Panc1 (cell line): ENCODE measurements around the gene NKAIN2. TPM values are rescaled to one million over a fixed set of nuclear protein-coding genes. Genes with fewer than 3 reads are reported as not detected.

ENCODE experiments used
- ATAC-seq: fragments of 200-7000 bp; cut with Tn5 transposase; 2 replicates; pipeline ENCODE4 v1.9.1; 2020; ENCODE audit warnings: mild to moderate bottlenecking, moderate library complexity
- BruUV-seq: library from RNA; stranded (reverse); fragments of 400-500 nt; replicated peaks from 2 replicates; lab custom pipeline; 2021; lab: Mats Ljungman, UMichigan
- CTCF ChIA-PET: fragments of 300-600 bp; sonication (Branson Sonifier 250); formaldehyde crosslinking; loops from one replicate; lab custom pipeline; 2022; ENCODE audit warnings: antibody characterized with exemption; lab: Charles Lee
- POLR2A ChIA-PET: fragments of 300-600 bp; sonication (Branson Sonifier 250); formaldehyde crosslinking; loops from one replicate; lab custom pipeline; 2022; ENCODE audit warnings: antibody characterized with exemption; lab: Charles Lee
- DNase-seq: peaks from one replicate; pipeline ENCODE4 v3.0.0-alpha.2; 2010; ENCODE audit warnings: low read depth, low spot score
- H3K27ac ChIP-seq: 2 replicates; pipeline ENCODE4 v1.5.1; 2011; ENCODE audit warnings: mild to moderate bottlenecking, low read length, inconsistent platforms
- H3K27me3 ChIP-seq: fragments of 200-500 bp; sonication (Bioruptor generic); 2 replicates; pipeline ENCODE4 v1.6.0; 2014; ENCODE audit warnings: low read length, inconsistent platforms; ENCODE audit not compliant: control insufficient read depth, insufficient read depth
- H3K36me3 ChIP-seq: fragments of 200-500 bp; sonication (Bioruptor generic); 2 replicates; pipeline ENCODE4 v1.5.1; 2014; ENCODE audit warnings: inconsistent platforms, mild to moderate bottlenecking, low read length, moderate library complexity; ENCODE audit not compliant: control insufficient read depth, insufficient read depth
- H3K4me1 ChIP-seq: 2 replicates; pipeline ENCODE4 v1.5.1; 2011; ENCODE audit warnings: inconsistent platforms, mild to moderate bottlenecking, low read length, moderate library complexity; ENCODE audit not compliant: control insufficient read depth, insufficient read depth
- H3K4me3 ChIP-seq, 2 experiments: 2 replicates each; pipeline ENCODE4 v1.5.1; 2011 to 2012; ENCODE audit warnings: low read depth in 2 of 2, low read length in 2 of 2, mild to moderate bottlenecking in 2 of 2, inconsistent platforms in 1 of 2, moderate library complexity in 1 of 2
- H3K9me3 ChIP-seq: fragments of 200-500 bp; sonication (Bioruptor generic); 2 replicates; pipeline ENCODE4 v1.5.1; 2014; ENCODE audit warnings: low read depth, mild to moderate bottlenecking, inconsistent platforms, low read length, moderate library complexity; ENCODE audit not compliant: control insufficient read depth, insufficient read depth
- CTCF ChIP-seq: fragments of 450-650 bp; IDR thresholded peaks from 2 replicates; pipeline ENCODE4 v1.5.1; 2017; ENCODE audit warnings: mild to moderate bottlenecking
- POLR2AphosphoS5 ChIP-seq: IDR thresholded peaks from 2 replicates; pipeline ENCODE4 v1.6.1; 2012; ENCODE audit warnings: mild to moderate bottlenecking, low read depth, low read length, moderate library complexity
- REST ChIP-seq, 2 experiments: IDR thresholded peaks; 2 replicates each; pipeline ENCODE4 v1.6.1; 2011 to 2012; ENCODE audit warnings: low read depth in 2 of 2, control low read depth in 1 of 2, low read length in 1 of 2, mild to moderate bottlenecking in 1 of 2, moderate library complexity in 1 of 2; ENCODE audit not compliant: insufficient read depth in 1 of 2
- SIN3A ChIP-seq: IDR thresholded peaks from 2 replicates; pipeline ENCODE4 v1.6.1; 2012; ENCODE audit warnings: low read depth, mild to moderate bottlenecking, low read length, moderate library complexity, borderline replicate concordance; ENCODE audit not compliant: insufficient read depth
- TCF7L2 ChIP-seq: IDR thresholded peaks from 2 replicates; pipeline ENCODE4 v1.6.1; 2011; ENCODE audit warnings: mild to moderate bottlenecking, low read depth, low read length, inconsistent platforms
- in situ Hi-C: cut with HindIII; loops from 2 replicates; pipeline ENCODE4 v1.10.0; 2016; ENCODE audit warnings: low sequenced_read_pairs, low pct_unique_long_range_greater_than_20kb
- intact Hi-C: fragments of 100-400 bp; cut with micrococcal nuclease; formaldehyde crosslinking; loops from one replicate; pipeline ENCODE4 v1.10.0; 2022; ENCODE audit not compliant: unreplicated experiment
- total RNA-seq: library from RNA; stranded (reverse); gene quantifications from one replicate; pipeline ENCODE4 v1.2.1, GENCODE V29; 2021; ENCODE audit not compliant: unreplicated experiment

The NKAIN2 gene
- total RNA-seq, 1 experiment from 2014 or later, result 2.6 TPM

GRCh38 chr6:124297507-124297906, 493.8 kb downstream of the NKAIN2 start:
- Histone ChIP-seq H3K4me1 (no peaks in the 10 kb centered on the region), H3K4me3 (peak overlapping the region in 1 of 2 experiments; percentile 33; a peak in 2 of 4 replicates), H3K9me3 (peaks cover 6% of the 10 kb centered on the region; the same call in 1 of the 2 replicates), H3K36me3 (no peaks in the 10 kb centered on the region; the same call in 1 of the 2 replicates), H3K27ac (peak overlapping the region; percentile 3; the same call in 1 of the 2 replicates), H3K27me3 (no peaks in the 10 kb centered on the region)
- no peak for DNase-seq
- ChIA-PET CTCF (no interaction called here), POLR2A (no interaction called here)
- in situ Hi-C loops (no loop called here), intact Hi-C loops (no loop called here)
- ATAC-seq, result no peak
- TF ChIP-seq POLR2AphosphoS5 (no peak), TCF7L2 (no peak), CTCF (no peak), REST (IDR thresholded peaks at IDR 0.05; ENCODE audit: insufficient read depth in 1 of 2, low read depth in 2 of 2, low read length in 1 of 2) (no peak), SIN3A (no peak)
- BruUV-seq, result no TSS peak

- no peak overlapping the region for H3K4me3 ChIP-seq
- intact Hi-C loops (no loop called here), in situ Hi-C loops (no loop called here)
Observed at GRCh38 chr6:124298730-124299129, 495.1 kb downstream of the NKAIN2 start.

More at GRCh38 chr6:124298730-124299129, 495.1 kb downstream of the NKAIN2 start:
- no peak for DNase-seq
- H3K27ac ChIP-seq, result peak overlapping the region; percentile 55; the same call in 1 of the 2 replicates
- peaks cover 6% of the 10 kb centered on the region; the same call in 1 of the 2 replicates for H3K9me3 ChIP-seq
- BruUV-seq, result no TSS peak
- no peak for ATAC-seq
- CTCF ChIA-PET, result no interaction called here
- TF ChIP-seq REST (IDR thresholded peaks at IDR 0.05; ENCODE audit: insufficient read depth in 1 of 2, low read depth in 2 of 2, low read length in 1 of 2), result no peak
- no peak for TF ChIP-seq CTCF
- no peak for TF ChIP-seq SIN3A
- no peak for TF ChIP-seq TCF7L2
- no peak for TF ChIP-seq POLR2AphosphoS5
- no peaks in the 10 kb centered on the region for H3K4me1 ChIP-seq
- no peaks in the 10 kb centered on the region for H3K36me3 ChIP-seq
- H3K27me3 ChIP-seq, result no peaks in the 10 kb centered on the region
- POLR2A ChIA-PET, result no interaction called here
